ENCODE results near the gene EPHB3.

DNA sequence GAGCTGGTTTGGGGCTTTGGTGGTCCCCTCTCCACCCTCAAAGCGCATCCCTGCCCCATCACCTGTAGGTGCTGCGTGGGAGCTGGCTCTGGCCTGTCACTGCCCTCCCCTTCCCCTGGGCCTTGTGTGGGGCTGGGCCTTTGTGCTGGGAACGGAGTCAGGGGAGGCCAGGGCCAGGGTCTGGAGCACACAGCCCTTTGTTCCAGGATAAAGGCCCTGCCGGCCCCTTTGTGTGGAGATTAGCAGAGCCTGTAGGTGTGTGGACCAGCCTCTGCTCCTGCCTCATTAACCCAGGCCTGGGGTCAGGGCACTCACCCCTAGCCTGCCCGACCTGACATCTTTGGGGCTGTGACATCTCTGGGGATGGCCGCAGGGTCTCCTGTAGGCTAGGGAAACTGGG, 8.9 kb downstream of the EPHB3 start:
- no peak for TF ChIP-seq POLR2A (IDR thresholded peaks at IDR 0.05)
- TF ChIP-seq, protein P1, sequence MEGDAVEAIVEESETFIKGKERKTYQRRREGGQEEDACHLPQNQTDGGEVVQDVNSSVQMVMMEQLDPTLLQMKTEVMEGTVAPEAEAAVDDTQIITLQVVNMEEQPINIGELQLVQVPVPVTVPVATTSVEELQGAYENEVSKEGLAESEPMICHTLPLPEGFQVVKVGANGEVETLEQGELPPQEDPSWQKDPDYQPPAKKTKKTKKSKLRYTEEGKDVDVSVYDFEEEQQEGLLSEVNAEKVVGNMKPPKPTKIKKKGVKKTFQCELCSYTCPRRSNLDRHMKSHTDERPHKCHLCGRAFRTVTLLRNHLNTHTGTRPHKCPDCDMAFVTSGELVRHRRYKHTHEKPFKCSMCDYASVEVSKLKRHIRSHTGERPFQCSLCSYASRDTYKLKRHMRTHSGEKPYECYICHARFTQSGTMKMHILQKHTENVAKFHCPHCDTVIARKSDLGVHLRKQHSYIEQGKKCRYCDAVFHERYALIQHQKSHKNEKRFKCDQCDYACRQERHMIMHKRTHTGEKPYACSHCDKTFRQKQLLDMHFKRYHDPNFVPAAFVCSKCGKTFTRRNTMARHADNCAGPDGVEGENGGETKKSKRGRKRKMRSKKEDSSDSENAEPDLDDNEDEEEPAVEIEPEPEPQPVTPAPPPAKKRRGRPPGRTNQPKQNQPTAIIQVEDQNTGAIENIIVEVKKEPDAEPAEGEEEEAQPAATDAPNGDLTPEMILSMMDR (IDR thresholded peaks at IDR 0.05) = no peak
